T-helper 1 cell treated with Interleukin-12 subunit alpha and Interleukin-12 subunit beta and Interleukin-4 antibody, amounts not matched to agents 30 ng/mL and 1 ng/mL, for 36 hours (primary cell): ENCODE measurements around the gene LINGO3. TPM values are rescaled to one million over a fixed set of nuclear protein-coding genes. Genes with fewer than 3 reads are reported as not detected.

Experiments used
- intact Hi-C: fragments of 100-400 bp; cut with micrococcal nuclease; formaldehyde crosslinking; loops from one replicate; pipeline ENCODE4 v1.15.1; 2024
- total RNA-seq: library from RNA; stranded (reverse); gene quantifications from 2 replicates; pipeline ENCODE4 v1.2.3, GENCODE V29; 2022

The LINGO3 gene
- total RNA-seq, 1 donor from 2014 or later, result 0.32 TPM

DNA sequence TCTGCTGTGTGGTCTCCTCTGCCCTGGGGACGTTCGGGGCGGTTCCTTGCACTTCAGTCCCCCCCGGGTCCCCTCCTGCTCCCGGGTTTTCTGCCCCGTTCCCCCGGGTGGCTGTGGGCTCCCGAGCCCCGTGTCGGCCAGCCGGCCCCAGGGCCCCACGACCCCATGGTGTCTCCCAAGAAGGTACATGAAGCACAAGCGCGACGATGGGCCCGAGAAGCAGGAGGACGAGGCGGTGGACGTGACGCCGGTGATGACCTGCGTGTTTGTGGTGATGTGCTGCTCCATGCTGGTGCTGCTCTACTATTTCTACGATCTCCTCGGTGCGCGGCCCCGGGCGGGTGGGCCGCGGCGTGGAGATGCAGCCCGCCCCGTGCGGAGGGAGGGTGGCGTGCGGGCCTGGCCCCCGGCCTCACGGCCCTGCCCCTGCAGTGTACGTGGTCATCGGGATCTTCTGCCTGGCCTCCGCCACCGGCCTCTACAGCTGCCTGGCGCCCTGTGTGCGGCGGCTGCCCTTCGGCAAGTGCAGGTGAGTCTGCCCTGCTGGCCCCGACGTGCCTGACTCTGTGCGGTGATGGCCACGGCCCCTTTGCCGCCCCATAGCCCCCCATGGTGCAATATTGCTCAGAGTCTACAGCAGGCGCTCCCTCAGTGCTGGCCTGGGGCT, 31.8 kb upstream of the LINGO3 start:
- intact Hi-C loops, result no loop called here

DNA sequence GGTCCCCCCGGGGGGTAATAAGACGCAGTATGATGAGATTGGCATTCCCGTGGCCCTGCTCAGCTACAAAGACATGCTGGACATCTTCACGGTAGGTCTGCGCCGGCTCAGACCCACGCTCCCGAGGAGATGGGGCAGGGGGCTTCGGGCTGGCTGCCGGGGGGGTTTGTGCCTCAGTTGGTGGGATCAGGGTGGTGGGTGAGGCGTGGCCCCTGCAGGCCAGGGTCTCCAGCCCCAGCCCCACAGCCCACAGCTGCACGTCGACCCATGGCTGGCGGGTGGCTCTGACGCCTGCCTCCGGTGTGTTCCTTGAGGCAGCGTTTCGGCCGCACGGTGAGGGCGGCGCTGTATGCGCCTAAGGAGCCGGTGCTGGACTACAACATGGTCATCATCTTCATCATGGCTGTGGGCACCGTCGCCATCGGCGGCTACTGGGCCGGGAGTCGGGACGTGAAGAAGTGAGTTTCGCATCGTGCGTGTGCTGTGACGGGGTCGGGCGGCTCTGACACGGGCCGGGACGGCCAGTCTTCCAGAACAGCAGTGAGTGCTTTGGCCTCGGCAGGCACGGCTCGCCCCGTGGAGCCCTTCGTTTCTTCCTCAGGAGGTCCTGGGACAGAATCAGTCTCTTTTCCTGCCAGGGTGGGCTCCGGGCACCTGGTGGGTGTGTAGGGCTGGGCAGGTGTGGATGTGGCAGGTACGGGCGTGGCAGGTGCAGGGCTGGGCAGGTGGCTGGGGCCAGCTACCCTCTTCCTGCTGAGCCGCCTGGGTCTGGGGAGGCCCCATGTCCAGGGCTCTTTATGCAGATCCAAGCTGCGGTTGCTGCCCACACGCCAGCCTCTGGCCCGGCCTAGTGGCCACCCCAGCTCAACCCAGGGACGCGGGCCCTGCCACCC, 31.0 kb upstream of the LINGO3 start:
- intact Hi-C loops, result no loop called here

DNA sequence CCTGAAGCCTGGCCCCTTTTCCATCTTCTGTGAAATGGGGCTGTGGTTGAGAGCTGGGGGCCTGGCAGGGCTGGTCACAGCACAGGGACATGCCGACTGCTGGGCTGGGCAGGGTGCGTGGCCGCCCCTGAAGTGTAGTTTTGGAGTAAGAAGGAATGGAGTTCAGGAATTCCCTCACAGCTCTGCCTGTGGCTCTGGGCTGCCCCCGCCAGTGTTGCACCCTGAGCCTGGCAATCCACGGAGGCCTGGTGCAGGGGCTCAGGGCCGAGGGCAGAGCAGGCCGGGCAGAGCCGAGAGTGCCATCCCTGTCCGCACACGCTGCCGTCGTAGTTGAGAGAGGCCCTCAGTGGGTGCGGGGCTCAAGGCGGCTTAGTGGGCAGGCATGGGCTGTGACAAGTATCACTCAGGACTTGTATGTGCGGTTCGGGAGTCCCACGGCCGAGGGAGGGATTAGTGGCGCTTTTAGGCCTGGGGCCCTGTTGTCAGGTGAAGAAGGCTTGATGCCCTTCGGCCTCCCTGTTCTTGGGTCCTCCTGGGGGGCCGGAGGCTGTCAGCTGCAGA, 30.2 kb upstream of the LINGO3 start:
- intact Hi-C loops, result no loop called here

DNA sequence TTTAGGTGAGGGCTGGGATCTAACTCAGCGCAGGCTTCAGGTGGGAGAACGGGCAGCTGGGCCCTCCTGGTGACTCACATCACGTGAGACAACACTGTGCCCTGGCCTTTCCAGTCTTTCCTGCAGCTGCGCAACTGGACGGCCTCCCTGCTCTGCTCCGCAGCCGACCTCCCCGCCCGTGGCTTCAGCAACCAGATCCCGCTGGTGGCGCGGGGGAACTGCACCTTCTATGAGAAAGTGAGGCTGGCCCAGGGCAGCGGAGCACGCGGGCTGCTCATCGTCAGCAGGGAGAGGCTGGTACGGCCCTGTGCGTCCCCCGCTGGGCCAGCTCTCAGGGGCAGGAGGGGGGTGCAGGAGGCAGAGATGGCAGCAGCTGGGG, 29.4 kb upstream of the LINGO3 start:
- intact Hi-C loops, result no loop called here

DNA sequence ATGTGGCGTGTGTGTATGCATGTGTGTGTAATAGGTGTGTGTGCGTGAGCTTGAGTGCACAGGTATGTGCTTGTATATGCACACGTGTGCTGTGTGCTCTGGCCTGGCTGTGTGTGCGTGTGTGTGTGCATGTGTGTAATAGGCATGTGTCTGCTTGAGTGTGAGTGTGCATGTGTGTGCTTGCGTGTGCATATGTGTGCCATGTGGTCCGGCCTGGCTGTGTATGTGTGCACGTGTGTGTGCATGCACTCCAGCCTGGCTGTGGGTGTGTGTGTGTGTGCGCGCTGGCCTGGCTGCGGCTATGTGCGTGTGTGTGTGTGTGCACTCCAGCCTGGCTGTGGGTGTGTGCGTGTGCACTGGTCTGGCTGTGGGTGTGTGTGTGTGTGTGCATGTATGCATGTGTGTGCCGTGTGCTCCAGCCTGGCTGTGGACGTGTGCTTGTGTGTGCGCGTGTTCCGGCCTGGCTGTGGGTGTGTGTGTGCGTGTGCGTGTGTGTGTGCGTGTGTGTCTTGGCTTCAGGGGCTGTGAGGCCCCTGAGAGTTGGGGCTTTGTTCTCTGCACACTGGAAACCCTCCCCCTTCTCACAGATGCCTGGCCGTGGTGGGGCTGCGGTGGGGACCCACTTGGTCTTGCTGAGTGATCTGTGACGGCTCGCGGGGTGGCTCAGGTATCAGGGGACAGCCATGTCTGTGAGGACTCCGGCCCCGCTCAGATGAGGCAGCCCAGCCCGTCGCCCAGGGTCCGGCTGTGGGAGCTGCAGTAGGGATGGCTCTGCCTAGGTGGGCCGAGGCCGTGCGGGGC, 28.8 kb upstream of the LINGO3 start:
- intact Hi-C loops, result no loop called here

DNA sequence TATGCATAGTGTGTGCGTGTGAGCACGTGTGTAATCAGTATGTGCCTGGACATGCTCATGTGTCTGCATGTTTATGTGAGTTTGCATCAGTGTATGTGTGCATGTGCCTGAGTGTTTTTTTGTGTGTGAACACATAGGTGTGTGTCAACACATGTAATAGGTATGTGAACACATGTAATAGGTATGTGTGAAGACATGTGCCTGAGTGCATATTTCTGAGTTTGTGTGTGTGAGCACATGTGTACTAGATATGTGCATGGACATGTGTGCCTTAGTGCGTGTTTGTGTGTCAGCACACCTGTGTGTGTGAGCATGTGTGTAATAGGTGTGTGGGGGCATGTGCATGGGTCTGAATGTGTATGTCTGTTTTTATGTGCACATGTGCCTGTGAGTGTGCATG, 27.9 kb upstream of the LINGO3 start:
- intact Hi-C loops, result no loop called here

DNA sequence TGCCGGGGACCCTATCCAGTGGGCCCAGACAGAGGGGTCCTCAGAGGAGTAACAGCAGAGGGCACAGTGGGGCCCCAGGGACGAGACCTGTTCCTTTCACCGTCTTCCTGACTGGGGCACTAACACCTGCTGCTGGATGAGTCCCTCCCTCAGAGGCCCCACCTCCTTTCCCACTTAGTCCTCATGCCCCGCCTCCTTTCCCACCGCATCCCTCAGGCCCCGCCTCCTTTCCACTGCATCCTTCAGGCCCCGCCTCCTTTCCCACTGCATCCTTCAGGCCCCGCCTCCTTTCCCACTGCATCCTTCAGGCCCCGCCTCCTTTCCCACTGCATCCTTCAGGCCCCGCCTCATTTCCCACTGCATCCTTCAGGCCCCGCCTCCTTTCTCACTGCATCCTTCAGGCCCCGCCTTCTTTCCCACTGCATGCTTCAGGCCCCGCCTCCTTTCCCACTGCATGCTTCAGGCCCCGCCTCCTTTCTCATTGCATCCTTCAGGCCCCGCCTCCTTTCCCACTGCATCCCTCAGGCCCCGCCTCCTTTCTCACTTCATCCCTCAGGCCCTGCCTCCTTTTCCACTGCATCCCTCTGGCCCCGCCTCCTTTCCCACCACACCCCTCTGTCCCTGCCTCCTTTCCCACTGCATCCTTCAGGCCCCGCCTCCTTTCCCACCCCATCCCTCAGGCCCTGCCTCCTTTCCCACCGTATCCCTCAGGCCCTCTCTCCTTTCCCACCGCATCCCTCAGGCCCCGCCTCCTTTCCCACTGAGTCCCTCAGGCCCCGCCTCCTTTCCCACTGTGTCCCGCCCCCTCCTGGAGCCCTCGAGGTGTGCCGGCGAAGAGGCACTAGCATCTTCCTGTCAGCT, 27.3 kb upstream of the LINGO3 start:
- intact Hi-C loops, result no loop called here

DNA sequence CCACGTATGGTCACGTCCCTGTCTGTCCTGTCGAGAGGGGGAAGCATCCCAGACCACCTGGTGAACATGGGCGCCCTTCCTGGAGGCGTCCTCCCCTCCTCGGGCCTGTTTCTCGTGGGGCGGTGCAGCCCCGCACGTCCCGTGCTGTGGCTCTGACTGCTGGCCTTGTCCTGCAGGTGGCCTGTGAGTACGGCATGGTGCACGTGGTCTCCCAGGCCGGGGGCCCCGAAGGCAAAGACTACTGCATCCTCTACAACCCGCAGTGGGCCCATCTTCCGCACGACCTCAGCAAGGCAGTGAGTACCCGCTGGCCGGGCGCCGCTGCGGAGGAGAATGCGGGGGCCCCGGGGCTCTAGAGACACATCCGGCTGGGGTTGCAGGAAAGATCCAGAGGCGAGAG, 26.5 kb upstream of the LINGO3 start:
- intact Hi-C loops, result no loop called here

DNA sequence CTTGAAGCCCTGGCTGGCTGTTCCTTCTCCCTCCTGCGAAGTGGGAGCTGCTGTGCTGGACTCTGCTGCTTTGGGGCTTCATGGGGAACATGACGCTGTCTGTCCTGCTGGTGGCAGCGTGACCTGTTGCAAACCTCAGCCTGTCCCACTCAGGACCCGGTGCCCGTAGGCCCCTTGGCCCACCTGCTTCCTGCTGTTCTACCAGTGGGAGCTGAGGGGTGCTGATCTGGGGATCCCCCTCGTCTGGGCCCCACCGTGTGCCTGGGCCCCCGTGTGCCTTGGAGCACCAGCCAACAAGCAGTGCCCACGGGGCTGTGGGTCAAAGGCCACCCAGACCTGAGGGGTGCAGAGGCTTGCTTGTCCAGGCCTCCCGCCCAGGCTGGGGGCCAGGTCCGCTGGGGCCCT, 25.9 kb upstream of the LINGO3 start:
- intact Hi-C loops, result no loop called here

DNA sequence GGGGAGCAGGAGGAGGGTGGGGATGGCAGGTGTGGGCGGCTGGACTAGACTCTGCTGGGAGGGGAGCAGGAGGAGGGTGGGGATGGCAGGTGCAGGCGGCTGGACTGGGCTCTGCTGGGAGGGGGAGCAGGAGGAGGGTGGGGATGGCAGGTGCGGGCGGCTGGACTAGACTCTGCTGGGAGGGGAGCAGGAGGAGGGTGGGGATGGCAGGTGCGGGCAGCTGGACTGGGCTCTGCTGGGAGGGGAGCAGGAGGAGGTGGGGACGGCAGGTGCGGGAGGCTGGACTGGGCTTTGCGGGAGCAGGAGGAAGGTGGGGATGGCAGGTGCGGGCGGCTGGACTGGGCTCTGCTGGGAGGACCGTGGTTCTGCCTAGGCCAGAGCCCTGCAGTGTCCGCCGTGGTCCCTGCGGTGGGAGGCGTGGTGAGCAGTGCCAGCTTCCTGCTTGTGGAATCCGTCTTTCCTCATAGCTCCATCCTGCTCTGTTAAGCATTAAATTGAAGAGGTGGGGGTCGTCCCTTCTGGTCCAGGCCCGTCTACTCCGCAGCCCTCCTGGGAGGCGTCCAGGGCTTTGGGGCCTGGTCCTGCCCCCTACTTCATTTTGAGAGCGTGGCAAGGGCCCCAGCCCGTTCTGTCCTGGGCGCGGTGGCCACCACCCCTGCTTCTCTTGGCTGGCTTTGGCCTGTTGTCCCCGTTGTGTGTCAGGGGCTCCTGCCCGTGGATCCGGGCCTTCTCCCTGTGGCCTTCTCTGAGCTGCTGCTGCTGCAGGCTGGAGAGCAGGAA, 25.3 kb upstream of the LINGO3 start:
- intact Hi-C loops, result no loop called here

DNA sequence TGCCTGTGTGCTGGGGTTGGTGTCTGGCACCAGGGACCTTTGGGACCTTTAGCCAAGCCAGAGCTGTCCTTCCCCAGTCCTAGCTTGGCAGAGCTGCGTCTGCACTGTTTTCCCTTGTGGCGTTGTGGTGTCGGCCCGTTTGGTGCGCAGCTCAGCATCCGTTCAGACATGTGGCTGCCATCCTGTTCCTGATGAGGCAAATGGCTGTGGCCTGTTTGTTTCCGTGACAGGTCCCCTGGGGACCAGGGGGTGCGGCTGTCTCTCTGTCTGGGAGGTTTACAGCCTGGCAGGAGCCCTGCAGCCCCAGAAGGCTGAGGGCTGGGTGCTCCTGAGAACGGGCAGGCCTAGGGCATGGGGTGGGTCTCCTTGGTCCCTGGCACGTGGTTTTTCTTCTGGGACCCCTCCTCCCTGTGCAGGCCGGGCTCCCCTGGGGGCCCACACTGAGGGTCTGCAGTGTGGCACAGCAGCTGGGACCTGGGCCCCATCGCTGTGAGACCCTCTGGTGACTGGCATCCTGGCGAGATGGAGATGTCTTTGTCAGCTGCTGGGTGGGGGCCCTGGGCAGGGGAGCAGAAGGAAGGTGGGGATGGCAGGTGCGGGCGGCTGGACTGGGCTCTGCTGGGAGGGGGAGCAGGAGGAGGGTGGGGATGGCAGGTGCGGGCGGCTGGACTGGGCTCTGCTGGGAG, 24.5 kb upstream of the LINGO3 start:
- intact Hi-C loops, result no loop called here

DNA sequence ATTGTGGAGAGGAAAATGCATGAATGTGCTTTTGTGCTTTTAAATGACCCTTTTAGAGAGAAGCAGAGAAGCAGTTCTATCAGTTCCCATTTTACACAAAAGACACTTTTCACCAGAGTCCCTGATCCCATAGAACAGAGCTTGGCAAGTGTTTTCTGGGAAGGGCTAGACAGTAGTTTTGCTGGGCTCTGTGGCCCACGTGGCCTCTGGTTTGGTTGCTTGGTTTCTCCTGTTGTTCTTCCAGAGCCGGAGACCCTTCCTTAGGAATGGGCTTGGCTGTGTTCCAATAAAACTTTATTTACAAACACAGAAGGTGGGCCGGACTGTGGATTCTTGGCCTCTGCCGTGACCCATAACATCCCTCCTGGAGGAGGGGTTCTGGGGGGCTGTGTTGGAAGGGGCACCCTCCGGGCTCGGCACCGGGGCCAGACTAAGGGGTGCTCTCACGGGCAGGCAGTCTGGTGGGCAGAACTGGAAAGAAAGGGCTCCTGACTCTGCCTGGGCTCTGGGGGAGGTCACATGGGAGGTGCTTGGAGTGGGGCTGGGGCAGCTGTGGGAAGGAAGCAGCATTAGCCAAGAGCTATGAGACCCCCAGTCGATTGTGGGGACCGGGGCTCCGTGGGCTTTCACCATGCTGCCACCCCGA, 23.8 kb upstream of the LINGO3 start:
- intact Hi-C loops, result no loop called here

DNA sequence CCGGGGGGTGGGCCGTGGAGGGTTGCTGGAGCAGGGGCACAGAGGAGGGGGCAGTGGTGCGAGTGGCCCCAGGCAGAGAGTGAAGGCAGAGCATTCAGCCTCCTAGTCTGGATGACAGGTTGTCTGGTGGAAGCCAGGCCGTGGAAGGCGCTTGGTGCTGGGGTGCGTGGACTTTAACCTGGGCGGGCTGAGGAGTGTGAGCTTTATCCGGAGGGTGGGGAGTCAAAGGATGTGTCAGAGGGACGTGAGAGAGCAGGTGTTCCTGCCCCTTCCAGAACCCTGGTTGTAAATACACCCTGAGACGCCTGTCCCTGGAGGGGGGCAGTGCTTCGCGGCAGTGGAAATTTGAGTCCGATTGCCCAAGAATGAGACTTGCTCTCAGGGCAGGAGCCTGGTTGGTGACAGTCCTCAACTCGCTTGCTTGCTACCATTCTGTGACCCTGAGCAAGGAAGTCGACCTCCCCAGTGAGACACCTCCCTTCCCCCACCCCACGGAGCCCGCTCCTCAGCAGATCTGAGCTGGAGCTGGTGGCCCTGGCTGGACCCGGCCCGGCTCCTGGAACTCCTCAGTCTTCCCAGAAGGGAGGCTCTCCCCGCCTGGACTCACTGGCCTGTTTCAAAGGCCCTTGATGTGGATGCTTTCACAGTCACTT, 22.8 kb upstream of the LINGO3 start:
- intact Hi-C loops, result no loop called here

DNA sequence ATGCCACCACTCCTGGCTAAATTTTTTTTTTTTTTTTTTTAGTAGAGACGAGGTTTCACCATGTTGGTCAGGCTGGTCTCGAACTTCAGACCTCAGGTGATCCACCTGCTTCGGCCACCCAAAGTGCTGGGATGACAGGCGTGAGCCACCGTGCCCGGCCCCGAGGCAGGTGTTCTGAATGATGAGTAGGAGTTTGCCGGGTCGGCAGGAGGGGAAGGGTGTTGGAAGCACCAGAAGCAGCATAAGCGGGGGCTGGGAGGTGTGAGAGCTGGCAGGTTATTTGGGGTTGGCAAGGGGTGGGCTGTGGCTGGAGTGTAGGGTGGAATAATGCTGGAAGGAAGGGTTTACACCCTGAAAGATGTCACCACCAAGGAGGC, 22.3 kb upstream of the LINGO3 start:
- intact Hi-C loops, result no loop called here

DNA sequence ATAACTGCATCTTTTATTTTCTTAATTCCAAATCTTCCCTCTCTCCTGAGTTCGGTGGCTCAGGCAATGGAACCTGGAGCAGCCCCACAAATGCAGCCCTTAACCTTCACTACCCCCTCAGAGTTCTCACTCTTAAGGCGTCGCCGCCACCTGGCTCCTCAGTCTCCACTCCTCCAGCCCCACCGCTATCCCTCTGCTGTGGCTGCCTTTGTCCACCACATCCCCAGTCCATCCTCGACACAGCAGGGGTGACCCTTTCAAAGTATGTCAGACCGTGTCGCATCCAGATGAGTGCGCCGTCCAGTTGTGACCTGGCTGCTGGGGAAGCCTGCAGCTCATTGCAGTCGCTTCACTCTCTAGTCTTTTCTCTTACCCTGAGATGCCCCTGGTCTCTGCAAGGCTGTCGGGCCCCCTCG, 21.6 kb upstream of the LINGO3 start:
- intact Hi-C loops, result loop anchor here (5.0 kb wide), 1 partner anchor 57 kb away; no protein-coding TSS in a partner anchor

DNA sequence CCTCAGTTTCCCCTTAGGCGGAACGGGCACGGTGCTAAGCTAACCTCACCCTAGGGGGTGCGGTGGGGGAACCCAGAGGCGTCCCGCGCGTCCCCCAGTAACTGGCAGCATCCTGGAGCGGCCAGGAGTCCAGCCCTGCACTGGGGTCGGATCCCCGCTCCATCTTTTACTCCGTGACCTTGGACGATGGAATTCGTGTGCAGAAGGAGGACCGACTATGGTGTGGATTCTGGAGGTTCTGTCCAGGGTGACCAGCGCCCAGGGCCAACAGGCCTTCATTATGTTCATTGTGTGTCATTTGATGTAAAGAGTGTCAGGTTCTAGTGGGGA, 21.2 kb upstream of the LINGO3 start:
- intact Hi-C loops, result loop anchor here (5.0 kb wide), 1 partner anchor 57 kb away; no protein-coding TSS in a partner anchor

DNA sequence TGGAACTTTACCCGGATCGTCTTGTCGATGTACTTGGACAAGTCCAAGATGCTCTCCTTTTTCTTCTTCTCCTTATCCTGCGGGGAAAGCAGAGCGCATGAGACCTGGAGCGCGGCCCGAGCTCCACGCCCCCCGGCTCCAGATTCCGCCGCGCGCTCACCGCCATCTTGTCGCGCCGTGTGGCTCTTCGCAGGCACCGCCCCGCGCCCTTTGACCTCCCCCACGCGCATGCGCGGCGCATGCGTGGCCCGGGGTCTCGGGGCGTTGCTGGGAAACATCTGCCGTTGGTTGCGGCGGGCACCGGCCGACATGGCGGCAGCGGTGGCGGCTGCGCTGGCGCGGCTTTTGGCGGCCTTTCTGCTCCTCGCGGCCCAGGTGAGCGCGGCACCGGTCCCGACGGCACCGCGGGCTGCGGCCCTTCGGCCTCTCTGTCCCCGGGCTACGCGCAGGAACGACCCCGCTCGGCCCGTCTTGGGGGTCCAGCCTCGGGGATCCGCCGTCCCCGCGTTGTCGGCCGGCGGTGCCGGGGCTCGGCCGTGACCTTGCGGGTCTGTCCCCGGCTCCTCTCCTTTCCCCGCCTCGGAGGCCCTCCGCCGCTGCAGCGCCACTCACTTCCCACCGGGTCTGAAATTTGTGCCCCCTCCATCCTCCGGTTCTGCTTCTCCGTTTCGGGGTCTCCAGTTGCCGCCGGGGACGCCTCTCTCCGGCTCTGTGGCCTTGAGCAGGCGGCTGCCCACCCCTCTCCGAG, 20.6 kb upstream of the LINGO3 start, which contains the start of the genes LSM7 and SPPL2B:
Gene LSM7, minus strand, starts transcription at position 186 of the 748 bp plus-strand sequence. Its CDS starts 20 bp downstream, at position 166.
Gene SPPL2B, plus strand, starts transcription at position 284 of the 748 bp plus-strand sequence. Its CDS starts 26 bp downstream, at position 310.
- intact Hi-C loops, result loop anchor here (1.0 to 5.0 kb wide), 2 partner anchors 56 to 177 kb away; partner anchors contain the start of gene AP3D1
